ENCODE measurements around the gene TRMT2B. TPM values are rescaled to one million over a fixed set of nuclear protein-coding genes. Genes with fewer than 3 reads are reported as not detected.
A peak's percentile ranks its signal among the peaks of the same experiment; 100 is the strongest.
"Not testable (repeated sequence)": the region's sequence is repeated elsewhere in the genome, so short reads cannot be mapped to it uniquely, and the experiment has no call there.

Gene TRMT2B
- total RNA-seq, 1 donor = 18.3 TPM

DNA sequence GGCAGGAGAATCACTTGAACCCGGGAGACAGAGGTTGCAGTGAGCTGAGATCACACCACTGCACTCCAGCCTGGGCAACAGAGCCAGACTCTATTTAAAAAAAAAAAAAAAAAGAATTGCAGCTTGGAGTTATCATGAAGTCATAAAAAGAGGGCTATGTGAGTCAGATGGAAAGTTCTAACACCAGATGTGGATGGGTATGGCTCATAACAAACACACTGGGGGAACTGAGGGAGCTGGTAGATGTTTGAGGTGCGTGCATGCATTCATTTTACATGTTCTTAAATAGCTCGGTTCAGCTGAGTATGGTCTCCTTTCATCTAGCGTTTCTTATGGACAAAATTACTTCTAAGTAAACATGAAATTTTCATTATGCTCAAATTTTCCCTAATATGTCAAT, 11.7 kb downstream of the TRMT2B start:
- H3K4me3 ChIP-seq (ENCODE audit: low read depth, low read length) = no peak overlapping the region
- DNase-seq (ENCODE audit: low read depth) = no peak
- TF ChIP-seq, protein P1, sequence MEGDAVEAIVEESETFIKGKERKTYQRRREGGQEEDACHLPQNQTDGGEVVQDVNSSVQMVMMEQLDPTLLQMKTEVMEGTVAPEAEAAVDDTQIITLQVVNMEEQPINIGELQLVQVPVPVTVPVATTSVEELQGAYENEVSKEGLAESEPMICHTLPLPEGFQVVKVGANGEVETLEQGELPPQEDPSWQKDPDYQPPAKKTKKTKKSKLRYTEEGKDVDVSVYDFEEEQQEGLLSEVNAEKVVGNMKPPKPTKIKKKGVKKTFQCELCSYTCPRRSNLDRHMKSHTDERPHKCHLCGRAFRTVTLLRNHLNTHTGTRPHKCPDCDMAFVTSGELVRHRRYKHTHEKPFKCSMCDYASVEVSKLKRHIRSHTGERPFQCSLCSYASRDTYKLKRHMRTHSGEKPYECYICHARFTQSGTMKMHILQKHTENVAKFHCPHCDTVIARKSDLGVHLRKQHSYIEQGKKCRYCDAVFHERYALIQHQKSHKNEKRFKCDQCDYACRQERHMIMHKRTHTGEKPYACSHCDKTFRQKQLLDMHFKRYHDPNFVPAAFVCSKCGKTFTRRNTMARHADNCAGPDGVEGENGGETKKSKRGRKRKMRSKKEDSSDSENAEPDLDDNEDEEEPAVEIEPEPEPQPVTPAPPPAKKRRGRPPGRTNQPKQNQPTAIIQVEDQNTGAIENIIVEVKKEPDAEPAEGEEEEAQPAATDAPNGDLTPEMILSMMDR (IDR thresholded peaks at IDR 0.05; ENCODE audit: insufficient read depth, low read length) = no peak

DNA sequence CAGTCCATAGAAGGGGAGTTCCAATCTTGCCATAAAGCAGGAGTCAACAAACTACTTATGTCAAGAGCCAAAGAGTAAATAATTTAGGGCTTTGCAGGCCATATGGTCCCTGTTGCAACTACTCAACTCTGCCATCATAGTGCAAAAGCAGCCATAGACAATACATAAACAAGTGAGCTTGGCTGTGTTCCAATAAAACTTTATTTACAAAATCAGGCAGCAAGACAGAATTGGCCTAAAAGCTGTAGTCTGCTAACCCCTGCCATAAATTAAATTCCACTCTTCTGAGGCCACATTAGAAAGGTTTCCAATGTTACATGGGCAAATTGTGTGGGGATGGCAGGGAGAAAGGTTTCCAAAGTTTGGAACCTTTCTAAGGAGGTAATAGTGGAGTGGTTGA, 14.7 kb downstream of the TRMT2B start:
- no peak overlapping the region for H3K4me3 ChIP-seq (ENCODE audit: low read depth, low read length)
- TF ChIP-seq, protein P1 (IDR thresholded peaks at IDR 0.05; ENCODE audit: insufficient read depth, low read length) = no peak
- DNase-seq (ENCODE audit: low read depth) = no peak

DNA sequence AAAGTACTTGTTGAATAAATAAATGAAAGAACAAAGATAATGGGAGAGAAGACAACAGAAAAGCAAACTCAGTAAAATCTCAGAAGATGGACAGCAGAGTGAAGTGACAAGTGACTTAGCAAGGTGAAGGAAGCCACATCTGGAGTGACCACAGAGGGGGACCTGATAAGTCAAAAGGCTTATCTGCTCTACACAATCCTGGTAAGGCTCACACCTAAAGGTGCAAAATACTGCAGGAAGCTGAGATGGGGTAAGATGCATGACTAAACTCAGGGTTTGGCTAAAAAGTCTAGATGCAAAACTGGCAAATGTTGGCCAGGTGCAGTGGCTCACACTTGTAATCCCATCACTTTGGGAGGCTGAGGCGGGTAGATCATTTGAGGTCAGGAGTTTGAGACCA, 22.2 kb downstream of the TRMT2B start:
- H3K4me3 ChIP-seq (ENCODE audit: low read depth, low read length) = no peak overlapping the region
- TF ChIP-seq, protein P1 (IDR thresholded peaks at IDR 0.05; ENCODE audit: insufficient read depth, low read length) = no peak
- DNase-seq (ENCODE audit: low read depth) = no peak

DNA sequence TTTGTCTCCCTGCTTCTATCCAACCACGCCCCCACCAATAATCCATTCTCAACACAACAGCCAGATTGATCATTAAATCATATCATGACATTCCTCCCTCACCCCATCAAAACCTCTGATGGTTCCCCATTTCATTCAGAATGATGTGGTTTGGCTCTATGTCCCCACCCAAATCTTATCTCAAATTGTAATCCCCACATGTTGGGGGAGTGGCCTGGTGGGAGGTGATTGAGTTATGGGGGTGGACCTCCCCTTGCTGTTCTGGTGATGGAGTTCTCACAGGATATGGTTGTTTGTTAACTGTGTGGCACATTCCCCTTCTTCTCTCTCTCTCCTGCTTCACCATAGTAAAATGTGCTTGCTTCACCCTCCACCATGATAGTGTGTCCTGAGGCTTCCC, 23.3 kb downstream of the TRMT2B start:
- no peak overlapping the region for H3K4me3 ChIP-seq (ENCODE audit: low read depth, low read length)
- TF ChIP-seq, protein P1 (IDR thresholded peaks at IDR 0.05; ENCODE audit: insufficient read depth, low read length) = no peak
- DNase-seq (ENCODE audit: low read depth) = no peak

DNA sequence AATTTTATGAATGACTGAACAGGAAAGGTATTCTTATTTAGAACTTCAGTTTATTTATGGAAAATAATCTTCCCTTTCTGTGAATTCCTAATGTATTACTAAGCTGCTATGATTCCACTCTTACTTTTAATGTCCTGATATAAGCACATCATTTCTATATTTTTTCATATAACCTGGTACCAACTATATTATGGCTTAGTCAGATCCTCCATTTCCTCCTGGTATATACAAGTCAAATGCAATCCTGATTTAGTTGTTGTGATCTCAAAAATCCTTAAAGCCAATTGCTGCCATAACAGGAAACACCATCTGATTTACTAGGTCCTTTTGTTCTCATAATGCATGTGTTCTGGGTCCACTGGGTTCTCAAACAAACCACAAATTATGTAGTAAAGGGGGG, 26.8 kb downstream of the TRMT2B start:
- no peak overlapping the region for H3K4me3 ChIP-seq (ENCODE audit: low read depth, low read length)
- TF ChIP-seq, protein P1 (IDR thresholded peaks at IDR 0.05; ENCODE audit: insufficient read depth, low read length) = no peak
- peak; percentile 8 for DNase-seq (ENCODE audit: low read depth)

DNA sequence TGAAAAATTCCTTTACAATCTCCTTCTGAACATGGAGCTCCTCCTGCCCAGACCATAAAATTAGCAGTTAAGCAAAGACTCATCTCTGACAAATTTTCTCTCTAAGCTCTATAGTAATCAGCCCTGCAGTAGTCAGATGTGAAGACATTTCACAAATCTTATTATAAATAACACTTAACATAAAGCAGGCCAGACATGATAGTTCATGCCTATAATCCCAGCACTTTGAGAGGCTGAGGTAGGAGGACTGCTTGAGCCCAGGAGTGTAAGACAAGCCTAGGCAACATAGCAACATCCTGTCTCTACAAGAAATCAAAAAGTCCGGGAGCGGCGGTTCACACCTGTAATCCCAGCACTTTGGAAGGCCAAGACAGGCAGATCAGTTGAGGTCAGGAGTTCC, 29.9 kb downstream of the TRMT2B start:
- no peak overlapping the region for H3K4me3 ChIP-seq (ENCODE audit: low read depth, low read length)
- TF ChIP-seq, protein P1 (IDR thresholded peaks at IDR 0.05; ENCODE audit: insufficient read depth, low read length) = no peak
- no peak for DNase-seq (ENCODE audit: low read depth)

DNA sequence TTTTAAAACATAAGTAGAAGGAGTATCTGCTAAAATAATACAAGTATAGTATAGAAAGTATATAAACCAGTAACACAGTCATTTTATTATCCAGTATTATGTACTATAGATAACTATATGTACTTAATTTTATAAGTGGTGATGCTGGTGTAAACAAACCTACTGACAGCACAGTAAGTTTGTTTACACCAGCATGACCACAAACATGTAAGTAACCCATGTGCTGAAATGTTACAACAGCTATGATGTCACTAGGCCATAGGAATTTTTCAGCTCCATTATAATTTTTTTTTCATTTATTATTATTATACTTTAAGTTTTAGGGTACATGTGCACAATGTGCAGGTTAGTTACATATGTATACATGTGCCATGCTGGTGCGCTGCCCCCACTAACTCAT, 39.9 kb downstream of the TRMT2B start:
- not testable (repeated sequence) for DNase-seq (ENCODE audit: low read depth); H3K4me3 ChIP-seq (ENCODE audit: low read depth, low read length)
